Amniotic epithelial cell (primary cell): ENCODE data around the gene KAZALD1.
A peak's percentile ranks its signal among the peaks of the same experiment; 100 is the strongest.
"Not testable (repeated sequence)": the region's sequence is repeated elsewhere in the genome, so short reads cannot be mapped to it uniquely, and the experiment has no call there.

Source experiments
- DNase-seq: peaks from one replicate; pipeline ENCODE4 v3.0.0-alpha.2; 2010; ENCODE audit warnings: low read depth

The KAZALD1 gene

GRCh38 chr10:101030496-101031127, 31.2 kb upstream of the KAZALD1 start:
- no peak for DNase-seq

- DNase-seq = peak; percentile 87
Measured at GRCh38 chr10:101031128-101031795, 30.5 kb upstream of the KAZALD1 start, which contains the start of the genes PDZD7 and SFXN3. Gene PDZD7, minus strand, starts transcription at chr10:101031129. Its CDS starts 910 bp downstream, at chr10:101030219. Gene SFXN3, plus strand, starts transcription at chr10:101031234. Its CDS starts 3,461 bp downstream, at chr10:101034695.

- peak; percentile 46 for DNase-seq
Measured at GRCh38 chr10:101031796-101032636, 29.8 kb upstream of the KAZALD1 start.

GRCh38 chr10:101032637-101033224, 29.1 kb upstream of the KAZALD1 start:
- peak; percentile 83 for DNase-seq

GRCh38 chr10:101033276-101033675, 28.5 kb upstream of the KAZALD1 start:
- DNase-seq = no peak

- not testable (repeated sequence) for DNase-seq
Measured at GRCh38 chr10:101034404-101034803, 27.4 kb upstream of the KAZALD1 start.

- DNase-seq = no peak
Measured at GRCh38 chr10:101035314-101035713, 26.5 kb upstream of the KAZALD1 start.

- no peak for DNase-seq
Measured at GRCh38 chr10:101035916-101036702, 25.7 kb upstream of the KAZALD1 start.

- DNase-seq = no peak
Measured at GRCh38 chr10:101036726-101037125, 25.1 kb upstream of the KAZALD1 start.

GRCh38 chr10:101038484-101038883, 23.3 kb upstream of the KAZALD1 start:
- no peak for DNase-seq

GRCh38 chr10:101040061-101040460, 21.7 kb upstream of the KAZALD1 start:
- no peak for DNase-seq

- no peak for DNase-seq
Measured at GRCh38 chr10:101040851-101041250, 20.9 kb upstream of the KAZALD1 start.

GRCh38 chr10:101041252-101041761, 20.5 kb upstream of the KAZALD1 start:
- peak; percentile 86 for DNase-seq

- DNase-seq = no peak
Measured at GRCh38 chr10:101042118-101042517, 19.7 kb upstream of the KAZALD1 start.

- peak; percentile 97 for DNase-seq
Measured at GRCh38 chr10:101042667-101043362, 19.0 kb upstream of the KAZALD1 start.

- no peak for DNase-seq
Measured at GRCh38 chr10:101043363-101043707, 18.5 kb upstream of the KAZALD1 start.

GRCh38 chr10:101044117-101044516, 17.7 kb upstream of the KAZALD1 start:
- DNase-seq = no peak

- no peak for DNase-seq
Measured at GRCh38 chr10:101046332-101047238, 15.2 kb upstream of the KAZALD1 start.

- DNase-seq = no peak
Measured at GRCh38 chr10:101047268-101047667, 14.5 kb upstream of the KAZALD1 start.
